GM23248 (cell line): ENCODE results near the gene NAPG.

Source experiments
- EZH2 ChIP-seq: fragments of 200-600 bp; sonication (generic); IDR thresholded peaks from 2 replicates; pipeline ENCODE4 v1.6.1; 2018; ENCODE audit warnings: antibody characterized with exemption, mild to moderate bottlenecking; ENCODE audit not compliant: insufficient read depth, poor library complexity, severe bottlenecking
- EZH2phosphoT487 ChIP-seq: fragments of 200-600 bp; sonication (generic); IDR thresholded peaks from 2 replicates; pipeline ENCODE4 v1.6.1; 2018; ENCODE audit warnings: antibody characterized with exemption, moderate library complexity, mild to moderate bottlenecking, low read depth; ENCODE audit not compliant: insufficient read depth

DNA sequence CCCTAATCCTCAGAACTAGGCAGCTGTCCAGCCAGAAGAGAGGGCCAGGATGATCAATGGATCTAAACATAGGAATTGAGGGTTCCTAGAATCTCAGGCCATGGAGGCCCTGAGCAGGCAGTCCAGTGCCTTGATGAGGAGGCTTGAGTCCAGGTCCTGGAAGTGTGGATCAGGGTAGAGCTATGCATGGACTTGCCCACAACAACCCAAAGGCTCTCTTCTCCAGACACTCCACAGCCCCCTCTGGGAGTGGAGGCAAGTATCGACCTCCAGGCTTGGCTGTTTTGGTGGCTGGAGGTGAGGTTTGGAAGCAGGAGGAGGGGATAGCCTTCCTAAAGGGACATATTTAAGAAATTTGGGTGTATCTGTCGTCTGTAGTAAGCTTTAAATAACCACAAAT lies 45.7 kb downstream of the NAPG start:
- no peak for TF ChIP-seq EZH2
- TF ChIP-seq EZH2phosphoT487 = no peak
